CD4-positive, alpha-beta memory T cell (primary cell): ENCODE measurements around the gene GTF2H1. TPM values are rescaled to one million over a fixed set of nuclear protein-coding genes. Genes with fewer than 3 reads are reported as not detected.
"Not testable (repeated sequence)": the region's sequence is repeated elsewhere in the genome, so short reads cannot be mapped to it uniquely, and the experiment has no call there.

ENCODE experiments used
- CTCF ChIA-PET: fragments of 350-600 bp; sonication (Branson Sonifier 250); formaldehyde crosslinking; loops from one replicate; lab custom pipeline; 2021; ENCODE audit warnings: inconsistent platforms; ENCODE audit not compliant: partially characterized antibody; lab: Charles Lee
- POLR2A ChIA-PET: fragments of 350-600 bp; sonication (Branson Sonifier 250); formaldehyde crosslinking; loops from one replicate; lab custom pipeline; 2021; ENCODE audit not compliant: partially characterized antibody; lab: Charles Lee
- DNase-seq, 5 donors: peaks; one replicate each; pipeline versions ENCODE4 v3.0.0 to v3.0.0-alpha.2; 2020 to 2022; ENCODE audit warnings: mixed read lengths in 1 of 5
- H3K27ac ChIP-seq: one replicate; pipeline ENCODE4 v1.7.0; 2013; ENCODE audit warnings: low read depth, low read length
- H3K27me3 ChIP-seq: 2 replicates; pipeline ENCODE4 v1.7.0; 2013; ENCODE audit warnings: mild to moderate bottlenecking, low read length, moderate library complexity; ENCODE audit not compliant: insufficient read depth
- H3K36me3 ChIP-seq: 2 replicates; pipeline ENCODE4 v1.7.0; 2013; ENCODE audit warnings: mild to moderate bottlenecking, low read length, moderate library complexity; ENCODE audit not compliant: insufficient read depth
- H3K4me1 ChIP-seq: 2 replicates; pipeline ENCODE4 v1.7.0; 2013; ENCODE audit warnings: mild to moderate bottlenecking, low read length, moderate library complexity; ENCODE audit not compliant: insufficient read depth
- H3K4me3 ChIP-seq, 2 donors: one replicate each; pipeline ENCODE4 v1.7.0; 2013; ENCODE audit warnings: low read length in 2 of 2, mild to moderate bottlenecking in 1 of 2
- H3K9me3 ChIP-seq, 2 donors: one replicate each; pipeline ENCODE4 v1.7.0; 2013; ENCODE audit warnings: low read length in 2 of 2, control low read depth in 1 of 2; ENCODE audit not compliant: control insufficient read depth in 1 of 2
- H3K27ac Mint-ChIP-seq, 7 donors: one replicate each; pipeline ENCODE4 v1.8.0; 2020 to 2021; ENCODE audit warnings: mixed read lengths in 7 of 7, mild to moderate bottlenecking in 6 of 7, inconsistent platforms in 3 of 7, moderate library complexity in 3 of 7
- H3K27me3 Mint-ChIP-seq, 2 donors: one replicate each; pipeline ENCODE4 v1.8.0; 2020 to 2021; ENCODE audit warnings: mixed read lengths in 2 of 2
- H3K36me3 Mint-ChIP-seq, 2 donors: one replicate each; pipeline ENCODE4 v1.8.0; 2020 to 2021; ENCODE audit warnings: mixed read lengths in 2 of 2, inconsistent platforms in 1 of 2, mild to moderate bottlenecking in 1 of 2
- H3K4me1 Mint-ChIP-seq, 4 donors: one replicate each; pipeline ENCODE4 v1.8.0; 2020 to 2021; ENCODE audit warnings: mixed read lengths in 4 of 4, mild to moderate bottlenecking in 1 of 4
- H3K4me3 Mint-ChIP-seq, 8 donors: one replicate each; pipeline ENCODE4 v1.8.0; 2020 to 2021; ENCODE audit warnings: mixed read lengths in 8 of 8, mild to moderate bottlenecking in 7 of 8, moderate library complexity in 6 of 8, inconsistent platforms in 3 of 8
- H3K9me3 Mint-ChIP-seq, 8 donors: one replicate each; pipeline ENCODE4 v1.8.0; 2020 to 2021; ENCODE audit warnings: mixed read lengths in 8 of 8, mild to moderate bottlenecking in 5 of 8, inconsistent platforms in 3 of 8, moderate library complexity in 1 of 8
- intact Hi-C: fragments of 100-400 bp; cut with micrococcal nuclease; formaldehyde crosslinking; loops from one replicate; pipeline ENCODE4 v1.15.1; 2023
- polyA plus RNA-seq, 2 donors: library from polyadenylated mRNA; unstranded; fragments of 300-500 nt; fragmentation: Illumina TruSeq; gene quantifications; one replicate each; pipeline ENCODE4 v1.2.3, GENCODE V29; 2021
- total RNA-seq, 2 experiments: library from RNA; stranded (reverse); gene quantifications; one replicate each; pipeline ENCODE4 v1.2.3, GENCODE V29; 2021

GTF2H1 gene
- total and polyA plus RNA-seq, 4 experiments from 2014 or later, result 31.8 to 61.6 (median 50.8) TPM

GRCh38 chr11:18317551-18317950 is 4.8 kb upstream of the GTF2H1 start:
- no peaks in the 10 kb centered on the region for H3K9me3 Mint-ChIP-seq
- peaks cover 28 to 55% (median 39%) of the 10 kb centered on the region in 4 donors for H3K4me1 Mint-ChIP-seq
- DNase-seq, result no peak
- Histone ChIP-seq H3K4me3 (no peak overlapping the region), H3K27me3 (no peaks in the 10 kb centered on the region), H3K4me1 (peaks cover 32% of the 10 kb centered on the region), H3K27ac (no peak overlapping the region), H3K9me3 (no peaks in the 10 kb centered on the region), H3K36me3 (no peaks in the 10 kb centered on the region)
- no peaks in the 10 kb centered on the region for H3K27me3 Mint-ChIP-seq
- ChIA-PET CTCF (no interaction called here), POLR2A (no interaction called here)
- intact Hi-C loops, result no loop called here
- H3K27ac Mint-ChIP-seq, result no peak overlapping the region
- H3K4me3 Mint-ChIP-seq, result no peak overlapping the region
- peaks cover 9 to 39% of the 10 kb centered on the region in 2 donors for H3K36me3 Mint-ChIP-seq

GRCh38 chr11:18319914-18320313 is 2.5 kb upstream of the GTF2H1 start:
- Histone ChIP-seq H3K4me3 (no peak overlapping the region), H3K4me1 (peaks cover 53% of the 10 kb centered on the region), H3K36me3 (no peaks in the 10 kb centered on the region), H3K27ac (no peak overlapping the region), H3K9me3 (no peaks in the 10 kb centered on the region), H3K27me3 (no peaks in the 10 kb centered on the region)
- DNase-seq, result no peak
- POLR2A ChIA-PET, result interaction anchor here (3.5 to 4.8 kb wide), 2 partner anchors 64 to 76 kb away, joined by 42 to 171 read pairs; partner anchors contain the start of gene LDHA
- intact Hi-C loops, result loop anchor here (10.0 kb wide), 1 partner anchor 215 kb away; the partner anchor contains the start of gene SAAL1
- Mint-ChIP-seq H3K27me3 (no peaks in the 10 kb centered on the region), H3K27ac (peak overlapping the region in 5 of 7 donors; percentile 61 to 99 (median 84)), H3K4me1 (peaks cover 41 to 75% (median 56%) of the 10 kb centered on the region in 4 donors), H3K36me3 (peaks cover 9 to 39% of the 10 kb centered on the region in 2 donors), H3K4me3 (peak overlapping the region in 5 of 8 donors; percentile 46 to 62 (median 54)), H3K9me3 (no peaks in the 10 kb centered on the region)
- CTCF ChIA-PET, result interaction anchor here (1.5 to 1.7 kb wide), 2 partner anchors 64 to 75 kb away, joined by 6 read pairs; partner anchors contain the start of gene LDHA

- H3K9me3 Mint-ChIP-seq, result no peaks in the 10 kb centered on the region
- ChIA-PET POLR2A (interaction anchor here (0.7 to 4.8 kb wide), 6 partner anchors 14 to 400 kb away, joined by 3 to 171 read pairs (median 23); partner anchors contain the start of genes LDHA, SPTY2D1 and TSG101), CTCF (interaction anchor here (1.3 to 1.7 kb wide), 5 partner anchors 63 to 206 kb away, joined by 3 to 6 read pairs (median 6); partner anchors contain the start of genes LDHA and TSG101)
- Histone ChIP-seq H3K36me3 (no peaks in the 10 kb centered on the region), H3K9me3 (no peaks in the 10 kb centered on the region), H3K27ac (no peak overlapping the region), H3K4me3 (no peak overlapping the region), H3K4me1 (peaks cover 60% of the 10 kb centered on the region), H3K27me3 (no peaks in the 10 kb centered on the region)
- peaks cover 47 to 80% (median 60%) of the 10 kb centered on the region in 4 donors for H3K4me1 Mint-ChIP-seq
- peaks cover 12 to 44% of the 10 kb centered on the region in 2 donors for H3K36me3 Mint-ChIP-seq
- no peaks in the 10 kb centered on the region for H3K27me3 Mint-ChIP-seq
- intact Hi-C loops, result loop anchor here (10.0 kb wide), 1 partner anchor 216 kb away; the partner anchor contains the start of gene SAAL1
- DNase-seq, result no peak
- peak overlapping the region in 6 of 8 donors; percentile 37 to 72 (median 49) for H3K4me3 Mint-ChIP-seq
- H3K27ac Mint-ChIP-seq, result peak overlapping the region; percentile 39 to 99 (median 57)
These were observed 1.8 kb upstream of the GTF2H1 start for GRCh38 chr11:18320617-18321016.

GRCh38 chr11:18321578-18321968 is 794 bp upstream of the GTF2H1 start:
- Mint-ChIP-seq H3K4me1 (peaks cover 49 to 84% (median 65%) of the 10 kb centered on the region in 4 donors), H3K36me3 (peaks cover 7 to 43% of the 10 kb centered on the region in 2 donors), H3K9me3 (no peaks in the 10 kb centered on the region), H3K27ac (peak overlapping the region; percentile 99 to 100 (median 100)), H3K4me3 (peak overlapping the region; percentile 96 to 99 (median 98)), H3K27me3 (no peaks in the 10 kb centered on the region)
- Histone ChIP-seq H3K9me3 (no peaks in the 10 kb centered on the region), H3K27me3 (no peaks in the 10 kb centered on the region), H3K4me3 (peak overlapping the region; percentile 63 to 93), H3K4me1 (peaks cover 65% of the 10 kb centered on the region), H3K36me3 (no peaks in the 10 kb centered on the region), H3K27ac (peak overlapping the region; percentile 99)
- POLR2A ChIA-PET, result interaction anchor here (0.6 to 4.8 kb wide), 30 partner anchors 8 to 1244 kb away, joined by 3 to 171 read pairs (median 3); partner anchors contain the start of genes LDHA, RPS13, SERGEF and SPTY2D1
- intact Hi-C loops, result loop anchor here (10.0 kb wide), 1 partner anchor 217 kb away; the partner anchor contains the start of gene SAAL1
- no peak for DNase-seq
- CTCF ChIA-PET, result interaction anchor here (1.0 to 1.5 kb wide), 5 partner anchors 8 to 205 kb away, joined by 3 to 6 read pairs (median 3); partner anchors contain the start of gene TSG101

- H3K4me1 Mint-ChIP-seq, result peaks cover 50 to 82% (median 65%) of the 10 kb centered on the region in 4 donors
- peak overlapping the region; percentile 72 to 93 for H3K4me3 ChIP-seq
- peaks cover 71% of the 10 kb centered on the region for H3K4me1 ChIP-seq
- CTCF ChIA-PET, result interaction anchor here (0.7 to 1.0 kb wide), 2 partner anchors 72 to 79 kb away, joined by 3 to 5 read pairs; no protein-coding TSS in a partner anchor
- no peaks in the 10 kb centered on the region for H3K9me3 Mint-ChIP-seq
- POLR2A ChIA-PET, result interaction anchor here (0.9 to 4.8 kb wide), 19 partner anchors 8 to 383 kb away, joined by 3 to 171 read pairs (median 6); partner anchors contain the start of genes LDHA, SERGEF, SPTY2D1 and TSG101
- no peaks in the 10 kb centered on the region for H3K27me3 ChIP-seq
- H3K4me3 Mint-ChIP-seq, result peak overlapping the region; percentile 96 to 99 (median 98)
- intact Hi-C loops, result loop anchor here (1.0 to 10.0 kb wide), 6 partner anchors 9 to 311 kb away; partner anchors contain the start of genes SAAL1, SERGEF, SPTY2D1 and TSG101
- no peaks in the 10 kb centered on the region for H3K9me3 ChIP-seq
- H3K27me3 Mint-ChIP-seq, result no peaks in the 10 kb centered on the region
- DNase-seq, result no peak
- peak overlapping the region; percentile 99 to 100 (median 100) for H3K27ac Mint-ChIP-seq
- peaks cover 4% of the 10 kb centered on the region for H3K36me3 ChIP-seq
- H3K36me3 Mint-ChIP-seq, result peaks cover 8 to 40% of the 10 kb centered on the region in 2 donors
- H3K27ac ChIP-seq, result peak overlapping the region; percentile 99
These were observed 627 bp downstream of the GTF2H1 start for GRCh38 chr11:18322818-18323570.

GRCh38 chr11:18323881-18324280 is 1.5 kb downstream of the GTF2H1 start:
- POLR2A ChIA-PET, H3K27me3 Mint-ChIP-seq, H3K9me3 Mint-ChIP-seq, H3K27me3 ChIP-seq, DNase-seq, H3K9me3 ChIP-seq, CTCF ChIA-PET, H3K36me3 ChIP-seq: not testable (repeated sequence)
- intact Hi-C loops, result loop anchor here (2.0 to 10.0 kb wide), 2 partner anchors 219 to 311 kb away; partner anchors contain the start of genes SAAL1 and SERGEF
- Mint-ChIP-seq H3K4me1 (peaks cover 46 to 76% (median 63%) of the 10 kb centered on the region in 4 donors), H3K27ac (peak overlapping the region; percentile 99 to 100 (median 100)), H3K36me3 (peaks cover 8 to 38% of the 10 kb centered on the region in 2 donors), H3K4me3 (peak overlapping the region; percentile 96 to 99 (median 98))
- peak overlapping the region; percentile 99 for H3K27ac ChIP-seq
- peaks cover 68% of the 10 kb centered on the region for H3K4me1 ChIP-seq
- H3K4me3 ChIP-seq, result peak overlapping the region; percentile 27 to 93
